Measurements from ENCODE around the gene ZNF536. TPM values are rescaled to one million over a fixed set of nuclear protein-coding genes. Genes with fewer than 3 reads are reported as not detected.

The ZNF536 gene
- total and polyA plus RNA-seq, 7 donors, result 0.01 to 0.94 (median 0.20) TPM; not detected in 1

DNA sequence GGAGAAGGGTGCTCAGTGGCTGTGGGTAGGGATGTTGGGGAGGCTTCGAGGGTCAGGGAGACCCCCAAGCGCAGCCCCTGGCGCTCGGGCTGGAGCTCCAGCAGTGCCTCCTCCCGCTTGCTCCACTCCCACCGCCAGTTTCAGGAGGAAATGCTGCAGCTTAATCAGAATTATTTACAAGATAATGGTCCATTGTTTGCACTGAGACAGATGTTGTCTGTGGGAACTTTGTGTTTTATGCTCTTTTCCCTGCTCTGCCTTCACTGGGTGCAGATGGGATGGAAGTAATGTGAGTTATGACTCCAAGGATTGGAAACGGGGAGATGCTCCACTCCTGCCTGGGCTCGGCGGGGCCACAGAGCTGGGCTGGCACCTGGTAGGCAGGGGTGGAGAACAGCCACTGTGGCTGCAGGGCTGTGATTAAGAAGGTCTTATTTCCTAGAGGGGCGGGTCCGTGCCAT, 192.4 kb downstream of the ZNF536 start:
- H3K9me3 ChIP-seq, result no peaks in the 10 kb centered on the region
- H3K4me1 ChIP-seq, result no peaks in the 10 kb centered on the region
- H3K27ac ChIP-seq, result no peak overlapping the region
- H3K4me3 ChIP-seq, result no peak overlapping the region
- H3K27me3 ChIP-seq (ENCODE audit: insufficient read depth in 3 of 3, low read length in 2 of 3), result peaks cover 0 to 3% (median 2%) of the 10 kb centered on the region in 3 donors
- DNase-seq, result no peak
- TF ChIP-seq, protein P1, sequence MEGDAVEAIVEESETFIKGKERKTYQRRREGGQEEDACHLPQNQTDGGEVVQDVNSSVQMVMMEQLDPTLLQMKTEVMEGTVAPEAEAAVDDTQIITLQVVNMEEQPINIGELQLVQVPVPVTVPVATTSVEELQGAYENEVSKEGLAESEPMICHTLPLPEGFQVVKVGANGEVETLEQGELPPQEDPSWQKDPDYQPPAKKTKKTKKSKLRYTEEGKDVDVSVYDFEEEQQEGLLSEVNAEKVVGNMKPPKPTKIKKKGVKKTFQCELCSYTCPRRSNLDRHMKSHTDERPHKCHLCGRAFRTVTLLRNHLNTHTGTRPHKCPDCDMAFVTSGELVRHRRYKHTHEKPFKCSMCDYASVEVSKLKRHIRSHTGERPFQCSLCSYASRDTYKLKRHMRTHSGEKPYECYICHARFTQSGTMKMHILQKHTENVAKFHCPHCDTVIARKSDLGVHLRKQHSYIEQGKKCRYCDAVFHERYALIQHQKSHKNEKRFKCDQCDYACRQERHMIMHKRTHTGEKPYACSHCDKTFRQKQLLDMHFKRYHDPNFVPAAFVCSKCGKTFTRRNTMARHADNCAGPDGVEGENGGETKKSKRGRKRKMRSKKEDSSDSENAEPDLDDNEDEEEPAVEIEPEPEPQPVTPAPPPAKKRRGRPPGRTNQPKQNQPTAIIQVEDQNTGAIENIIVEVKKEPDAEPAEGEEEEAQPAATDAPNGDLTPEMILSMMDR (IDR thresholded peaks at IDR 0.05), result no peak
- H3K36me3 ChIP-seq (ENCODE audit: insufficient read depth in 1 of 2, low read depth in 1 of 2), result no peaks in the 10 kb centered on the region
- ATAC-seq, result no peak
- WGBS, 3 donors, result 27 to 44% (median 35%) methylated on average over 11 of the region's 11 CpGs
- intact Hi-C loops (cut with DNase I), result no loop called here

DNA sequence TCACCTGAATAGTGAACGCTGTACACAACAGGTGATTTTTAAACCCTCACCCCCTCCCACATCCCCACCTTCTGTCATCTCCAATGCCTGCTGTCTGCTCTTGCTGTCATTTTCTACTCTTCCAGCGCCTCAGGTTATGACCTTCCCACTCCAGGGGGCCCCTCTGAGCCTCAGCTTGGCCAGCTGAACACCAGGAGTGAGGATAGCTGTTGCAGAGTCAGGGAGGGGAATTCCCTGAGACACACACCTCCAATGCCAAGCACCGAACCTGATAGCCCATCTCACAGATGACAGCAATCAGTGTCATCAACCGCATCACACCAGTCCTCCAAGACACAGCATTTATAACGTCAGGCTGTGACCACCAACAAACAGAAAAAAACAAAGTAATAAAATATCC, 193.5 kb downstream of the ZNF536 start:
- TF ChIP-seq, protein P1 (IDR thresholded peaks at IDR 0.05), result no peak
- H3K27me3 ChIP-seq (ENCODE audit: insufficient read depth in 3 of 3, low read length in 2 of 3), result peaks cover 0 to 3% (median 2%) of the 10 kb centered on the region in 3 donors
- DNase-seq (no peak), ATAC-seq (no peak)
- no peaks in the 10 kb centered on the region for H3K9me3 ChIP-seq
- no peak overlapping the region for H3K27ac ChIP-seq
- no peaks in the 10 kb centered on the region for H3K36me3 ChIP-seq (ENCODE audit: insufficient read depth in 1 of 2, low read depth in 1 of 2)
- 48 to 59% (median 58%) methylated on average over 5 of the region's 5 CpGs for WGBS, 3 donors
- no peak overlapping the region for H3K4me3 ChIP-seq
- intact Hi-C loops (cut with DNase I), result no loop called here
- no peaks in the 10 kb centered on the region for H3K4me1 ChIP-seq

DNA sequence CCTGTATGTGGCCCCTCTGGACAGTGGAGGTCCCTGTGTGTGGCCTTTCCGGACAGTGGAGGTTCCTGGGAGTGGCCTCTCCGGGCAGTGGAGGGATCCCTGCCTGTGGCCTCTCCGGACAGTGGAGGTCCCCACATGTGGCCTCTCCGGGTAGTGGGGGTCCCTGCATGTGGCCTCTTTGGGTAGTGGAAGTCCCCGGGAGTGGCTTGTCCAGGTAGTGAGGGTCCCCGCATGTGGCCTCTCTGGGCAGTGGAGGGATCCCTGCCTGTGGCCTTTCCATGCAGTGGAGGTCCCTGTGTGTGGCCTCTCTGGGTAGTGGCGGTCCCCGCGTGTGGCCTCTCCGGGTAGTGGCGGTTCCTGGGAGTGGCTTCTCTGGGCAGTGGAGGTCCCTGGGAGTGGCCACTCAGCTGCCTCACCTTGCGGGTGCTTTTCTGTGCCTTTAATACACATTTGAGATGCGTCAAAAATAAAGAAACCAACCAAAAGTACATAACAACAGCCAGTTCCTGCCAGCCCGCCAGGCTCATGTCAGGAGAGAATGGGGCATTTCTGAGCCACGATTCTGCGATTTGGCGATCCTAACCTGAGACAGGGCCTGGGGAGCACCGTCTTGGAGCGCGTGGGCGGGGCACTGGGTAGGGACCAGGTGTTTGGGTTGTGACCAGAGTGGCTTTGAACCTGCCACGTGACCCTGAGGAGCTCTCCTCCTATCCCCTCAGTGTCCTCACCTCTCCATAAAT, 194.7 kb downstream of the ZNF536 start:
- TF ChIP-seq, protein P1 (IDR thresholded peaks at IDR 0.05), result no peak
- no peaks in the 10 kb centered on the region for H3K9me3 ChIP-seq
- no peaks in the 10 kb centered on the region for H3K4me1 ChIP-seq
- H3K36me3 ChIP-seq (ENCODE audit: insufficient read depth in 1 of 2, low read depth in 1 of 2), result no peaks in the 10 kb centered on the region
- WGBS, 3 donors, result 88 to 91% (median 91%) methylated on average over 22 of the region's 22 CpGs
- no peak overlapping the region for H3K4me3 ChIP-seq
- H3K27ac ChIP-seq, result no peak overlapping the region
- peaks cover 0 to 3% (median 2%) of the 10 kb centered on the region in 3 donors for H3K27me3 ChIP-seq (ENCODE audit: insufficient read depth in 3 of 3, low read length in 2 of 3)
- intact Hi-C loops (cut with DNase I), result no loop called here
- DNase-seq, result no peak
- ATAC-seq, result no peak

DNA sequence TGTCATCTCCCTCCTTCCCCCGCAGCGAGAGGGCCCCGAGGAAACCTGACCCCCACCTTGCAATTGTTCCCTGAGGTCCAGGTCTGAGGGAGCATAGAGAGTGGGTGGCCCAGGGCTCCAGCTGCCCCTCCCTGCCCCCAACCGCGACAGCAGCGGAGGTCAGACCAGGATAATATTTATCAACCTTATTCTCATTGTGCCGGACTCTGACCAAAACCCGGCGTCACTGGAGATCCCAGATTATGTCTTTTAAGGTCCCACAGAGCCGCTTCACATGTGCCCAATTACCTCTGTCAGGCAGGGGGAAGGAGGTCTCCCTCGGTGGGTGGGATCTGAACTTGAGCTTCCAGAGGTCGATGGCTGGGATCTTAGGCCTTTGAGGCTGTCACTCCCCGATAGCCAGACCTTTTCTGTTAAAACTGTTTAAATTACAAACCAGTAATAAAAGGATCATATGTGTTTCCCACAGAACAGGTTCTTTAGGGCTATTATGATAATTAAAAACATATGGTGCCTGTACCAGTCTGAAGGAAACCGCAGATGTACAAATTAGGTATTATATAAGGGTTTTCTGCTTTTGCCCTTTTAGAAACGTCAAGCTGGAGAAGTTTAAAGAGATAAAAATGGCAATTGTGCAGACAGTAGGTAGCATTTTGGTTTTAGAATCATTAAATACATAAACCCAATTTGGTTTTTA, 195.5 kb downstream of the ZNF536 start:
- DNase-seq (no peak), ATAC-seq (no peak)
- Histone ChIP-seq H3K27ac (no peak overlapping the region), H3K36me3 (ENCODE audit: insufficient read depth in 1 of 2, low read depth in 1 of 2) (no peaks in the 10 kb centered on the region), H3K4me3 (no peak overlapping the region), H3K4me1 (no peaks in the 10 kb centered on the region), H3K9me3 (no peaks in the 10 kb centered on the region), H3K27me3 (ENCODE audit: insufficient read depth in 3 of 3, low read length in 2 of 3) (peaks cover 0 to 3% (median 2%) of the 10 kb centered on the region in 3 donors)
- TF ChIP-seq, protein P1 (IDR thresholded peaks at IDR 0.05), result no peak
- intact Hi-C loops (cut with DNase I), result no loop called here
- WGBS, 3 donors, result 75 to 77% (median 75%) methylated on average over 15 of the region's 15 CpGs
